GM21381 (cell line): ENCODE results near the gene ZGRF1.
A peak's percentile ranks its signal among the peaks of the same experiment; 100 is the strongest.
"Not testable (repeated sequence)": the region's sequence is repeated elsewhere in the genome, so short reads cannot be mapped to it uniquely, and the experiment has no call there.

ENCODE experiments used
- ATAC-seq: cut with Tn5 transposase; IDR thresholded peaks from one replicate; pipeline ENCODE4 v1.9.1; 2021; ENCODE audit warnings: mild to moderate bottlenecking, moderate library complexity; ENCODE audit not compliant: unreplicated experiment

ZGRF1 gene

DNA sequence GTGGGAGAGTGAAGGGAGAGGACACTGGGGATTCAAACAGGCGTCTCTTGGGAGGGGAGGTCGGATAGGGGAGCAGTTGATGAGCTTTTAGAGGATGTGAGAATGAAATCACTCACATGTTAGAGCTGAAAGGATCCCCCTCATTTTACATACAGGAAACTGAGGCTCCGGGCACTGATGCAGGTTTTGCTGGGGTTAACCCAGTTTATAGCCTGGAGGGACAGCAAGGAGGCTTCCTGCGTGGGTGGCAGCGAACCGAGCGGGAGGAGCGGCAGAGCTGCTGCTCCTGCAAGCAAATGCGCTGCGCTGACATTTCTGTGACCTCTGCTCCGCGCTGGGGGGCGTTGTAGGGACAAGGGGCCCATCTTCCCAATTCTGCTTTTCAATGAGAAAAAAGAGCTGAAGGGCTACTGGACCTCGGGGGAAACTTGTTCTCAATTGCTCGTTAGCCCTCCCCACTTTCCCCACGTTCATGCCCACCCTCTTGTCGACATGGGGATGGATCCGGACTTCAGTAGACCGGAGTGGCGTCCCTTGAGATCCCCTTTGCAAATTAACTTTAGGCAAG lies 119.6 kb downstream of the ZGRF1 start:
- peak; percentile 28 for ATAC-seq

DNA sequence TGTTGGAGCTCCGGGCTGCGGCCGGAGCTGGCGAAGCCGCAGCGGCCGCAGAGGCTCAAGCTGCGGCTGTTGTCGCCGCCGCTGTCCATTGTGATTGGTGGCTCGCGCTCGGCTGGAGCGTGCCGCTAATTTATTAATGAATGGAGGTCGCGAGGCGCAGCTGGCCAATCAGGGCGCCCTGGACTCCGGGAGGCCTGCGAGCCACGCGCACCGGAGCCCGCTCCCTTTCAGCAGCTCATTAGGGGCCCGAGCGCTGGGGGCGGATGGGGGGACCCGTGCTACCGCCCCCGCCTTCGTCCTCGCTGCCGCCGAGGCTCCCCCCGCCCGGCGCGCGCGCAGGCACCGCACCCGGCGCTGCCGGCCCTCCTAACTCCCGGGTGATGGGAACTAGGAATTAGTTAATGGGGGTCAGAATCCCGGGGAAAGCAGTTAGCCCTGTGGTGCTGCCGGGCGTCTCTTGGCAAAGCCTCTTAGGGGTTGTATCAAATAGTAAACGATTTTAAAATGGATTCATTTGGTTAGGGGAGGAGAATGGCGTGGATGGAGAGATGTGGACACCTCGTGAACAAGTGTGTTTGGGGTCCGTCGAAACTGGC lies 120.1 kb downstream of the ZGRF1 start:
- ATAC-seq = peak; percentile 25

DNA sequence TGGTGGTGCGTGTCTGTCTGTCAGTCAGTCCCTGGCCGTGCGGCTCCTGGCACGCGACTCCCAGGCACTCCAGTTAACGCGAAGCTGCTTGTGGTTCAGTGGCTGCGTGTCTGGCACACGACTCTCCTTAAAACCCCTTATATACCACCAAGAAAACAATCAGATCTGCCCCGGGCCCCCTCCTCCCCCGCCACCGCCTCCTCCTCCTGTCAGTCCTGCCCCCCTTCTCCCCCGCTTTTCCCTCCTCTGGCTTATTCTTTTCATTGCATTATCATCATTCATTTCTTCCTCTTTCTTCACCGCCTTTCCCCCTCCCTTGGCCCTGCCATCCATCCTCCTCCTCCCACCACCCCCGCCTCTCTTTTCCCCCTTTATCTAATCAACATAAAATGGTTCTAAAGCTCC lies 120.6 kb downstream of the ZGRF1 start, which contains the start of gene NEUROG2:
Gene NEUROG2 (minus strand): TSS at position 115 of the 405 bp plus-strand sequence. CDS start 705 bp downstream, outside the sequence.
- ATAC-seq = no peak

DNA sequence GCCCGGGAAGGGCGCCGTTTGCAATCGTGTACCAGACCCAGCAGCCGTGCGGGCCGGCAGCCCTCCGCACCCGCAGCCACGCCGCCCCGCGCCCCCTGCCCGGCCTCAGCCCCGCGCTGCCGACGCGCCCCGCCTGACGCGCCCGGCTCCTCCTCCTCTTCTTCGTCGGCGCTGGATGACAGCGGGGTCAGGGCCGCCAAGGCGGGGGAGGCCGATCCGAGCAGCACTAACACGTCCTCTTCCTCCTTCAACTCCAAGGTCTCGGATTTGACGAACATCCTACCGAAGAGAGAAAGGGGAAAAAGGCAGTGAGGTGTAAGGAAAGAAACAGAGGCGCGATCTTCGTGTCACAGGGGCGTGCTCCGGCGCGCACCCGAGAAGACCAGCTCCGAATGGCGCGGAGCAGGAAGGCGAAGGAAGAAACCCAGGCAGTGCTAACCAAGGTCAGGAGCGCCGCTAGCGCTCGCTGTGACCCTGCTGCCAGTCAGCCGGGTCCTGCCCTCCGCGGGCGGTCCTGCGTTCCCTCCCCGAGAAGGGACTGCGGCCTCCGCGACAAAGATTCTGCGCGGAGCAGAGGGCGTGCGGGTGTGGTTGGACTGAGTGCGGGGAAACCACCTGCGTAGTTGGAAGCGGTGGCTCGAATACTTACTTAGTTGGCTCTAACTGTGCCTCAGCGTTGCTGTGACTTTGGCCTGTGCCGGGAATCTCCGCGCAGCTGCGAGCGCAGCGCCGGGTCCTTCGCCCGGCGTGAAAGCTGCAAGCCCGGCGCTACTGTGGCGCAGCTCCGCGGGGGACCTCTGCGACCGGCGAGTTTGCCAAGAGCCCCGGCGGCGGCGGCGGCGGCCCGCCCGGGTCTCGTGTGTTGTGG lies 121.3 kb downstream of the ZGRF1 start:
- ATAC-seq = peak; percentile 37

DNA sequence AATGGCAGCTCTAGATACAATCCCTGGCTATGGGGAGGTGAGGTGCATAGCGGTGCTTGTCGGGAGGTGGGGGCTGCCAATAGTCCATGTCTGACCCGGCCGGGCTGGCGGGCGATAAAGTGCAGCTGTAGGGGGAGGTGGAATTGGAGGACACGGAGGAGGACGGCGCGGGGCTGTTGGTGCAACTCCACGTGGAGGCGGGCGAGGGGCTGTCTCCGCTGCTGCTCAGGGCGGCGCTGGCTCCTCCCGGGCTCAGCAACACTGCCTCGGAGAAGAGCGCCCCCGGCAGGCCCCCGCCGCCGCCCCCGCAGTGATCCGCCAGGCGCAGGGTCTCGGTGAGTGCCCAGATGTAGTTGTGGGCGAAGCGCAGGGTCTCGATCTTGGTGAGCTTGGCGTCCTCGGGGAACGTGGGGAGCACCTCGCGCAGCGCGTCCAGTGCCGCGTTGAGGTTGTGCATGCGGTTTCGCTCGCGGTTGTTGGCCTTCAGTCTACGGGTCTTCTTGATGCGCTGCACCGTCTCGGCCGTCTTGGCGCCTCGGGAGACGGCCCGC lies 122.0 kb downstream of the ZGRF1 start:
- no peak for ATAC-seq

DNA sequence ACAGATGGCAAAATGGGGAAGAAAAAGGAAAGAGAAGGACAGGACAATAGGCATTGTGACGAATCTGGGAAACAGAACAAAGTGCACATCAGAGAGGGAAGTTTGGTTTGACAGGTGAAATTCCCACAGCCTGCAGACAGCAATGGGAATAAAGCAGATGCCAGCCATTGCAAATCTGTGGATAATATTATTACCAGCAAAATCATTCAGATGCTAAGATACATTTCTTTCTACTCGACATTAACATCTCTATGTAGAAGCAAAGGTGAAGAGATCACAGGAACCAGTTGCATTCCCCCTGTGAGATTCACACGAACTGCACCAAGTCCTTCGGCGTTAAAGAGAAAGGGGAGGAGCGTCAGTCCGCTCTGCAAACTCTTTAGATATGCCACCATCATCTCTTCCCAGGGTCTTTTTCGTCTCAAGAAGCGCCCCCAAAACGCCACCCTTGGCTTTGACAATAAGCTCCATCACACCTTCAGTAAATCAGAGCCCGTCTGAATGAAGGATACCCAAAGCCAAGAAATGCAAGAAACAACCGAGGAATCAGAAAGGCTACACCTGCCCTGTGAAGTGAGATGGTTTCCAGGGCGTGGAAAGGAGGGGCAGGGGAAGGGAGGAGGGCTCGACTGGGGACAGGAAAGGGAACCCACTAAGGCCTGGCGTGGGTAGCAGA lies 122.6 kb downstream of the ZGRF1 start:
- ATAC-seq = no peak

DNA sequence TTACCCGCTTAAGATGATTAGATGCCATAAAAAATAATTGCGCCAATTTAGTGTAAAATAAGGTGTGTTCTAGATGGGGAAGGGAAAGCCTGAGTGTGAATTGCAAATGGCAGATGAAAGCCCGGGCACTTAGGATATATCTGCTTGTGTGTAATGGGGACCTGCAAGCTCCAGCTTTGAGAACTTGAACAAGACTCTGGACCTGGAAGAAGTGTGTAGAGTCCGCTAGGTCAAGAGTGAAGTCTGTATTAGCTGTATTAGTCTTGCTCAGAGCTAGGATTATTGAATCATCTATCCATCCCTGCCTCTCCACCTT lies 124.9 kb downstream of the ZGRF1 start:
- ATAC-seq = no peak

DNA sequence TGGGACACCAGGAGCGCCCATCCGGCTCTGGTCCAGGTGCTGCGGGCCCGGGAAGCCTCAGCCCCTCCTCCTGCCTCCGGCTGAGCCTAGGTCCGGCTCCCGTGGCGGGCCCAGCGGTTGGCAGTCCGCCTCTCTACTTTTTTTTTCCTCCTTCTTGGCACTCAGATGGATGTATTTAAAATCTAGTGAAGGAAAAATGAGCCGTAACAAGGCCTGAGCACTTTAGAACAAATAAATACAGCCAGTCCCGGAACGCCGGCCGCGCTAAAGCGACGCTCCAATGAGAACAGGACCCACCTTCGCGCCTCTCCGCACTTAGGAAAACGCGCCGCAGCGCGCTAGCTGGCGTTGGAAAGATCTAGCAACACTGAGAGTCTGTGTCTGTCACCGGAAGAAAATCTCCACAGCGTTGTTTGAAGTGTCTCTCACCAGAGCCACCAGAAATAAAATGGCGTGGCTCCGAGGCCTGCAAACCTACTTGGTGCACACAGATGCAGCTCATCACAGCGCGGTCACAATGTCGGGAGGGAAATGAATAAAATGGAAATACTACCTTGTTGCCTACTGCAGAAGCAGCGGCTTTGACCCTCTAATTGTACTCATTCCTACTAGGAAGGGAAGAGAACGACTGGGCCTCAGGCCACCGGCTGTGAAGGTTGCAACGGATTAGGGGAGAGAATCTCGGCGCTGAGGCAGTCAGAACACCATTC lies 125.5 kb downstream of the ZGRF1 start:
- no peak for ATAC-seq

DNA sequence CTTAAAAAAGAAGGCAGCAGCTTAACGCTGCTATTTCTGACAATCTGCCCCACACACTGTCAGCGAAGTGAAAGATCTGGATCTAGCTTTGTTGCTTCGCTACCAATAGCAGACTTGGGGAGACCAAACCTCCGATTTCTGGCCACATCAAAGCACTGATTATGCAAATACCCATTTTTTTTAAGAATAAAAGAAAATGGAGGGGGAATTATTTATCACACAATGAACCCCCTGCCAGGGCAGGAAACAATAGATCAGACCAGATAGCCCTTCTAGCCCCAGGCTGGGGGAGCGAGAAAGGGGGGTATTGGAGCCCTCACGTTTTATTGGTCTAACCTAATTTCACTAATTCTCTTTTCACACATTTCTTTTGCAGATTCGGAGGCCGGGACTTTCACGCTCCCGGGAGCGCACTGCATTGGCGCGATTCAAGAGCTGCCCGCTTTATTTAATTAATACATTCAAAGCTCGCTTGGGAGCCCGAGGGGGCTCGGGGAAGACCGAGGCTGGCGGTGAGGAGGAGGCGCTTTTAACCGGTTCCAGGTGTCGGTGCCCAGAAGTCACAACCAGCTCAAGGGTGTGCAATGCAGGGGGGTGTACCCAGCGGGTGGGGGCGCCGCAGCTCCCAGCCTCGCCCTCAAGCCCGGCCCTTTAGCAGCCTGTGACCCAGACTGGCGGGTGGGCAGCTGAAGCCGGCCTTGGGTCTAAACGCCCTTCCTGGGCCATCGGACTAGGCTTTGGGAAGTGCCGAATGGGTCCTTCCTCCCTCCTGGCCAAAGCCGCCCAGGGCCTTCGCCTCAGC lies 126.2 kb downstream of the ZGRF1 start:
- no peak for ATAC-seq

DNA sequence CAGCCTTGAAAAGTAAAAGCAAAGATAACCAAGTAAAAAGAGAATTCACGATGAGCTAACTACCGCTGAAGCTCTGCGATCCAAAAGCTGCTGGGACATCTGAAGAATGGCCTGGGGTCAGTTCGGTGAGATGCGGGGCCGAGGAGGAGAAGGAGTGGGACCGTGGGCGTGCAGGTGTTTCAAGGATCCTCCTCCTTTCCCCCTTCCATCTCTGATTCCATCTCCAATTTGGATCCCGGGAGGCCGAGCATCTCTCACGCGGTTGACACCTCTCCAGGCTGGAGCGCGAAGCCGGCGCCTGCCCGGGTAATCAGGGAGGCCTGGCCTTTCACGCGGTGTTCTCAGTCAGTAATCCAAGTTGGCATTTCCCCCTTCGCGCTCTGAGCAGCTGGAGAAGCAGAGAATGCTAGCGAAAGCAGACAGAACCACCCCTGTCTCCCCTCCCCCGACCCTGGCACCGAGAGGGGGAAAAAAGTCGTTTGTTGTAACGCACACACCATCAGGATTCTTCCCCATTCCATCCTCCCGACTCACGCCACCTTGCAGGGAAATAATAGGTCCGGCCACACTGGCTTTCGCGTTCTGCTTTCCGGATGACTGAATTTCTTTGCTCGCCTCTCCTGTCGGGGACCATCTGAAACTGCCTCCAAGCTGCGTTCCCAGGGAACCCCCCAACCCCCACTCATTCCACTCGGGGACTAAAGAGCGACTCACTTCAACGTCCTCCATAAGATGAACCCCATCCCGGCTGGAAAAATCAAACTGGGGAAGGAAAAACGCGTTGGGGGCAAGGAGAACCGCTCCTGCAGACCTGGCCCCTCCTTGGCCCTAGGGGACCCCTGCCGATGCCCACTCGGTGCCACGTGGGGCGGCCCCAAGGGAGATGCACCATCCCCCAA lies 127.2 kb downstream of the ZGRF1 start:
- ATAC-seq = no peak

DNA sequence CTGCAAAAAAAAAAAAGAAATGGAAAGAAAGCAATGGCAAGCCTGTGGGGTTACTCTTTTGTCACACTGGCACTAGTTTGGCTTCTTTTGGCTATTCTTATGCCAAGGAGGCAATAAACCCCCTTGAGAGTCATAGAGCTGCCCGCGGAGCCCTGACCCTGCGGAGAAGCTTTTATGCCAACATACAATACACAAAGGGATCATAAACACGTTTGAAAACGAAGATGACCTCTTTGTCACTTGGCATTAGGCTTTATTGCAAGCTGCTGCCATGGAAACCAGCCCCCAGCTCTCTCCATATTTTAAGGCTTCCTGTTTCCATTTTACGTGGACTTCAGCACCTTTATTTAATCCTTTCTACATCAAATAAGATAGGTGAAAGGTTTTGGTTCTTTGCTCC lies 128.4 kb downstream of the ZGRF1 start:
- ATAC-seq = no peak

DNA sequence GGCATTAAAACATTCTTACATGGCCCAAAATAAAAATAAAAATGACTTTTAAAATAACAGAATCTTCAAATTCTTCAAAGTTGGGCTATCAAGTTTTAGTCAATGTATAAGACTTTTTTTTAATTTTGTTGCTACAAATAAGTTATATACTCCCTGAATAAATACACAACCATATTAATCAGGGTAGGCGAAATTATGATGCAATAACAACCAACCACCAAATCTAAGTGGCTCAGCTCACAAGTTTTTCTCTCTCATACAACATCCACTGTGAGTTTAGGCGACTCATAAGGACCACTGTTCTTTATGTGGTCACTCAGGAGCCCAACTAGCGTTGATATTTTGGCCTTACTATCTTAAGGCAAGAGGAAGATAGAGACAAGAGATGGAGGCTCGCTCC lies 131.9 kb downstream of the ZGRF1 start:
- no peak for ATAC-seq

DNA sequence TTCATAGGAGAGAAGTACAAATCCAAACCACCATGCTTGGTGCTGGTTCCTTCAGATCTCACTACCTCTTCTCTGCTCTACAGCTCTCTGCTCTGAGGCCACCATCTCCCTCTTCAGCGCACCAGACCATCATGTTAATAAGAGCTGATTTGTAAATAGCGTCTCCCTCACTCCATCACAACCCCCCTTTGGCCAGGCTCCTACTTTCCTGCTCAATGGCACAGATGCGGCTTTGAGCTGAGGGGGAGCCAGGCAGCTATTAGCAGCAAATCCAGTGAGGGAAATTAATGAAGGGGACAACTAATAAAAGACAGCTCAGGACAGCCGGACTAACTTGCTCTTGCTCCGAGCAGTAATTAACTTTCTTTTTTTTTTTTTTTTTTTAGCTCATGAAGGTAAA lies 133.8 kb downstream of the ZGRF1 start:
- ATAC-seq = no peak

DNA sequence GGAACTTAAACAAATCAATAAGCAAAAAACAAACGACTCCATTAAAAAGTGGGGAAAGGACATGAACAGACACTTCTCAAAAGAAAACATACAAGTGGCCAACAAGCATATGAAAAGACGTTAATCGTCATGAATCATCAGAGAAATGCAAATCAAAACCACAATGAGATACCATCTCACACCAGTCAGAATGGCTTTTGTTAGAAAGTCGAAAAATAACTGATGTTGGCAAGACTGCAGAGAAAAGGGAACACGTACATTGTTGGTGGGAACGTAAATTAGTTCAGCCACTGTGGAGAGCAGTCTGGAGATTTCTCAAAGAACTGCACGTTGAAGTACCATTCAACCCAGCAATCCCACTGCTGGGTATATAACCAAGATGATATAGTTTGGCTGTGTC lies 144.4 kb downstream of the ZGRF1 start:
- no peak for ATAC-seq

DNA sequence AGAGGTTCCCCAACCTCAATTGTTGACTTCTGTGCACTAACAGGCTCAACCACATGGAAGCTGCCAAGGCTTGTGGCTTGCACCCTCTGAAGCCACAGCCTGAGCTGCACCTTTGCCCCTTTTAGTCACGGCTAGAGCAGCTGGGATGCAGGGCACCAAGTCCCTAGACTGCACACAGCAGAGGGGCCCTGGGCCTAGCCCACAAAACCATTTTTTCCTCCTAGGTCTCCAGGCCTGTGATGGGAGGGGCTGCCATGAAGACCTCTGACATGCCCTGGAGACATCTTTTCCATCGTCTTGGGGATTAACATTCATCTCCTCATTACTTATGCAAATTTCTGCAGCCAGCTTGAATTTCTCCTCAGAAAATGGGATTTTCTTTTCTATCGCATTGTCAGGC lies 145.9 kb downstream of the ZGRF1 start:
- not testable (repeated sequence) for ATAC-seq
